Measurements from ENCODE around the gene KCNQ1. TPM values are rescaled to one million over a fixed set of nuclear protein-coding genes. Genes with fewer than 3 reads are reported as not detected.

The KCNQ1 gene
- total and polyA plus RNA-seq, 7 experiments from 2014 or later, result 14.7 to 46.4 (median 36.9) TPM

GRCh38 chr11:2774173-2775082 is 329.6 kb downstream of the KCNQ1 start:
- H3K4me1 Mint-ChIP-seq, result peaks cover 11 to 27% (median 22%) of the 10 kb centered on the region in 7 donors
- H3K9me3 Mint-ChIP-seq, result no peaks in the 10 kb centered on the region
- peak in 2 of 9 donors; percentile 2 to 7 for DNase-seq
- H3K4me3 Mint-ChIP-seq, result no peak overlapping the region
- Histone ChIP-seq H3K36me3 (ENCODE audit: control insufficient read depth in 2 of 3, insufficient read depth in 3 of 3, low read length in 3 of 3) (peaks cover 0 to 64% (median 0%) of the 10 kb centered on the region in 3 experiments), H3K9me3 (ENCODE audit: control insufficient read depth in 2 of 3, low read length in 3 of 3) (no peaks in the 10 kb centered on the region), H3K4me3 (ENCODE audit: low read length) (no peak overlapping the region), H3K4me1 (ENCODE audit: control insufficient read depth in 2 of 2, insufficient read depth in 2 of 2, low read length in 2 of 2) (no peaks in the 10 kb centered on the region), H3K27ac (ENCODE audit: low read depth, low read length) (no peak overlapping the region), H3K27me3 (ENCODE audit: control insufficient read depth in 2 of 2, insufficient read depth in 2 of 2, low read length in 2 of 2) (no peaks in the 10 kb centered on the region)
- ChIA-PET CTCF (no interaction called here), POLR2A (no interaction called here)
- no peak for ATAC-seq
- intact Hi-C loops (cut with micrococcal nuclease), result no loop called here
- peaks cover 0 to 23% (median 5%) of the 10 kb centered on the region in 5 donors for H3K36me3 Mint-ChIP-seq
- peak overlapping the region in 3 of 9 donors; percentile 18 to 65 (median 65) for H3K27ac Mint-ChIP-seq
- H3K27me3 Mint-ChIP-seq, result no peaks in the 10 kb centered on the region

DNA sequence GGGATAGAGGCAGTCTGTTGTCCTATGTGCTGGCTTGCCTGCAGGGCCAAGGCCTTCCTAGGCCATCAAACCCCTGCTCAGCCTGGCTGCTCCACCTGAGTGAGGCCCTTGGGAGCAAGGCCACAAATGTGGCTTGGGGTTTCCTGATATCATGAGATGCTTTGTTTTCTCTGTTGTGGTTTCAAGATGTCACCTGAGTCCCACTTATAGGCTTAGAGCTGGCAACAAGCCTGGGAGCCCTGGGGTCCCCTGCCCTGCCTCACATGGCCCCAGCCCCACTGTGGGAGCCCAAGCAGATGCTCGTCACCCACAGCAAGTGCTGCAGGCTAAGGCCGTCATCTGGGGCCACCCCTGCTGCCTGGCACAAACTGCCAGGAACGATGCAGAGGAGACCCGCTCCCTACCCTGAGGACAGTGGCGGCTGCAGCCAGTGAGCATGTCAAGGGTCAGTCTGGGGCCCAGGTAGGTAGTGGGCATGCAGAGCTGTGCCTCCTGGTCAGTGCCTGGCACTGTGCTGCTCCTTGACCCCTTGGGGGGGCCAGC is 330.3 kb downstream of the KCNQ1 start:
- intact Hi-C loops (cut with micrococcal nuclease), result no loop called here
- ChIA-PET POLR2A (no interaction called here), CTCF (no interaction called here)
- H3K36me3 Mint-ChIP-seq, result peaks cover 0 to 20% (median 5%) of the 10 kb centered on the region in 5 donors
- peaks cover 0 to 64% (median 0%) of the 10 kb centered on the region in 3 experiments for H3K36me3 ChIP-seq (ENCODE audit: control insufficient read depth in 2 of 3, insufficient read depth in 3 of 3, low read length in 3 of 3)
- no peak for ATAC-seq
- DNase-seq, result peak in 2 of 9 donors; percentile 3 to 16
- peak overlapping the region in 2 of 9 donors; percentile 14 to 65 for H3K27ac Mint-ChIP-seq
- no peaks in the 10 kb centered on the region for H3K27me3 Mint-ChIP-seq
- H3K27me3 ChIP-seq (ENCODE audit: control insufficient read depth in 2 of 2, insufficient read depth in 2 of 2, low read length in 2 of 2), result no peaks in the 10 kb centered on the region
- H3K27ac ChIP-seq (ENCODE audit: low read depth, low read length), result no peak overlapping the region
- no peak overlapping the region for H3K4me3 Mint-ChIP-seq
- H3K4me1 Mint-ChIP-seq, result peaks cover 11 to 27% (median 22%) of the 10 kb centered on the region in 7 donors
- no peak overlapping the region for H3K4me3 ChIP-seq (ENCODE audit: low read length)
- H3K9me3 Mint-ChIP-seq, result no peaks in the 10 kb centered on the region
- no peaks in the 10 kb centered on the region for H3K4me1 ChIP-seq (ENCODE audit: control insufficient read depth in 2 of 2, insufficient read depth in 2 of 2, low read length in 2 of 2)
- H3K9me3 ChIP-seq (ENCODE audit: control insufficient read depth in 2 of 3, low read length in 3 of 3), result no peaks in the 10 kb centered on the region

GRCh38 chr11:2775626-2776350 is 331.0 kb downstream of the KCNQ1 start:
- no peak overlapping the region for H3K27ac ChIP-seq (ENCODE audit: low read depth, low read length)
- H3K4me3 ChIP-seq (ENCODE audit: low read length), result no peak overlapping the region
- ChIA-PET POLR2A (no interaction called here), CTCF (no interaction called here)
- Mint-ChIP-seq H3K4me1 (peaks cover 11 to 27% (median 22%) of the 10 kb centered on the region in 7 donors), H3K4me3 (no peak overlapping the region), H3K27me3 (no peaks in the 10 kb centered on the region), H3K27ac (no peak overlapping the region), H3K9me3 (no peaks in the 10 kb centered on the region), H3K36me3 (peaks cover 0 to 25% (median 5%) of the 10 kb centered on the region in 5 donors)
- DNase-seq (peak in 2 of 9 donors; percentile 2 to 19), ATAC-seq (no peak)
- intact Hi-C loops (cut with micrococcal nuclease), result no loop called here
- no peaks in the 10 kb centered on the region for H3K4me1 ChIP-seq (ENCODE audit: control insufficient read depth in 2 of 2, insufficient read depth in 2 of 2, low read length in 2 of 2)
- no peaks in the 10 kb centered on the region for H3K27me3 ChIP-seq (ENCODE audit: control insufficient read depth in 2 of 2, insufficient read depth in 2 of 2, low read length in 2 of 2)
- peaks cover 0 to 60% (median 0%) of the 10 kb centered on the region in 3 experiments for H3K36me3 ChIP-seq (ENCODE audit: control insufficient read depth in 2 of 3, insufficient read depth in 3 of 3, low read length in 3 of 3)
- H3K9me3 ChIP-seq (ENCODE audit: control insufficient read depth in 2 of 3, low read length in 3 of 3), result no peaks in the 10 kb centered on the region

DNA sequence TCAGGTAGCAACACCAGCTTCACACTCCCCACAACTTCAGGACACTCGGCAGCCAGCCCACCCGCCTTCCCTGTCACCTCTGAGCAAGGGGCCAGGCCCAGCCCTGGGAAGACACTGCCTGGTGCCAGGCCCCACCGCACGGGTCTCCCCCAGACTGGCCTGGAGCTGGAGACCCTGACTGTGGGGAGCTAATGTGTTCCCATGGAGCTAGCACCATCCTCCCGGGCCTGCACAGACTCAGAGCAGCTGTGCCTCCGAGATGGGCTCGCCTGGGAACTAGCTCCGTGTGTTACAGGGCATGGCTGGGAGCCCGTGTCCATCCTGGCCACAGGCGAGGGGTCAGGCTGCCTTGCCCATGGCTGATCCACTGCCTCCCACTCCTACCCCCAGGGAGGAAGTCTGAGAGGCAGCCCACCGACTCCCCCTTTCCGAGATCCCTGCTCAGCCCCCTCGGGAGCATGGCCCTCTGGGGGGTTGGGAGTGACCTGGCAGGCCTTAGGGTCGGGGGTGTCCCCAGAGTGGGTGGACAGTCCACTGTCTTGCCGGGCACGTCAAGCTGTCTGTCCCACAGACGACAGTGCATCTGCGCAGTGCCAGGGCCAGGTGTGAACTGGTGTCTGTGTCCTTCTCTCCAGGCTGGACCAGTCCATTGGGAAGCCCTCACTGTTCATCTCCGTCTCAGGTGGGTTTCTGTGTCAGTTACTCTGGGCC is 331.7 kb downstream of the KCNQ1 start:
- H3K9me3 Mint-ChIP-seq, result no peaks in the 10 kb centered on the region
- Histone ChIP-seq H3K36me3 (ENCODE audit: control insufficient read depth in 2 of 3, insufficient read depth in 3 of 3, low read length in 3 of 3) (peaks cover 0 to 57% (median 0%) of the 10 kb centered on the region in 3 experiments), H3K4me1 (ENCODE audit: control insufficient read depth in 2 of 2, insufficient read depth in 2 of 2, low read length in 2 of 2) (no peaks in the 10 kb centered on the region), H3K27ac (ENCODE audit: low read depth, low read length) (no peak overlapping the region), H3K27me3 (ENCODE audit: control insufficient read depth in 2 of 2, insufficient read depth in 2 of 2, low read length in 2 of 2) (no peaks in the 10 kb centered on the region), H3K9me3 (ENCODE audit: control insufficient read depth in 2 of 3, low read length in 3 of 3) (no peaks in the 10 kb centered on the region), H3K4me3 (ENCODE audit: low read length) (no peak overlapping the region)
- intact Hi-C loops (cut with micrococcal nuclease), result no loop called here
- H3K4me1 Mint-ChIP-seq, result peaks cover 11 to 24% (median 19%) of the 10 kb centered on the region in 7 donors
- ChIA-PET CTCF (no interaction called here), POLR2A (no interaction called here)
- peak in 2 of 9 donors; percentile 4 to 16 for DNase-seq
- no peak overlapping the region for H3K27ac Mint-ChIP-seq
- no peak overlapping the region for H3K4me3 Mint-ChIP-seq
- H3K27me3 Mint-ChIP-seq, result no peaks in the 10 kb centered on the region
- peaks cover 0 to 26% (median under 1%) of the 10 kb centered on the region in 5 donors for H3K36me3 Mint-ChIP-seq
- ATAC-seq, result no peak

- no peaks in the 10 kb centered on the region for H3K27me3 Mint-ChIP-seq
- ChIA-PET POLR2A (no interaction called here), CTCF (no interaction called here)
- Histone ChIP-seq H3K36me3 (ENCODE audit: control insufficient read depth in 2 of 3, insufficient read depth in 3 of 3, low read length in 3 of 3) (peaks cover 0 to 54% (median 0%) of the 10 kb centered on the region in 3 experiments), H3K4me1 (ENCODE audit: control insufficient read depth in 2 of 2, insufficient read depth in 2 of 2, low read length in 2 of 2) (no peaks in the 10 kb centered on the region), H3K27me3 (ENCODE audit: control insufficient read depth in 2 of 2, insufficient read depth in 2 of 2, low read length in 2 of 2) (no peaks in the 10 kb centered on the region), H3K27ac (ENCODE audit: low read depth, low read length) (no peak overlapping the region), H3K9me3 (ENCODE audit: control insufficient read depth in 2 of 3, low read length in 3 of 3) (no peaks in the 10 kb centered on the region), H3K4me3 (ENCODE audit: low read length) (no peak overlapping the region)
- H3K4me1 Mint-ChIP-seq, result peaks cover 11 to 23% (median 18%) of the 10 kb centered on the region in 7 donors
- H3K9me3 Mint-ChIP-seq, result peaks cover 0 to 2% (median 0%) of the 10 kb centered on the region in 11 donors
- ATAC-seq (no peak), DNase-seq (peak in 2 of 9 donors; percentile 2 to 8)
- H3K36me3 Mint-ChIP-seq, result peaks cover 0 to 30% (median 0%) of the 10 kb centered on the region in 5 donors
- intact Hi-C loops (cut with micrococcal nuclease), result no loop called here
- H3K4me3 Mint-ChIP-seq, result no peak overlapping the region
- H3K27ac Mint-ChIP-seq, result no peak overlapping the region
Measured at GRCh38 chr11:2777386-2777785, 332.6 kb downstream of the KCNQ1 start.

Measured in naive thymus-derived CD4-positive, alpha-beta T cell (primary cell).